Activated CD8-positive, alpha-beta T cell treated with anti-CD3 and anti-CD28 coated beads for 36 hours (primary cell): Measurements from ENCODE around the gene STK24. TPM values are rescaled to one million over a fixed set of nuclear protein-coding genes. Genes with fewer than 3 reads are reported as not detected.

Experiments
- ATAC-seq: fragments of 200-7000 bp; cut with Tn5 transposase; one replicate; pipeline ENCODE4 v1.10.0; 2021; ENCODE audit warnings: mild to moderate bottlenecking, moderate library complexity
- CTCF ChIA-PET: fragments of 350-600 bp; sonication (Branson Sonifier 250); formaldehyde crosslinking; loops from one replicate; lab custom pipeline; 2021; ENCODE audit warnings: antibody characterized with exemption; lab: Charles Lee
- POLR2A ChIA-PET: fragments of 350-600 bp; sonication (Branson Sonifier 250); formaldehyde crosslinking; loops from one replicate; lab custom pipeline; 2021; ENCODE audit warnings: antibody characterized with exemption; lab: Charles Lee
- DNase-seq: peaks from one replicate; pipeline ENCODE4 v3.0.0-alpha.2; 2020
- H3K27ac Mint-ChIP-seq: one replicate; pipeline ENCODE4 v1.8.0; 2021; ENCODE audit warnings: mild to moderate bottlenecking, mixed read lengths
- H3K27me3 Mint-ChIP-seq: one replicate; pipeline ENCODE4 v1.8.0; 2021; ENCODE audit warnings: mixed read lengths
- H3K36me3 Mint-ChIP-seq: one replicate; pipeline ENCODE4 v1.8.0; 2021; ENCODE audit warnings: low read depth, mixed read lengths
- H3K4me1 Mint-ChIP-seq: one replicate; pipeline ENCODE4 v1.8.0; 2021; ENCODE audit warnings: low read depth, mixed read lengths
- H3K4me3 Mint-ChIP-seq: one replicate; pipeline ENCODE4 v1.8.0; 2021; ENCODE audit warnings: mild to moderate bottlenecking, moderate library complexity, mixed read lengths
- H3K9me3 Mint-ChIP-seq: one replicate; pipeline ENCODE4 v1.8.0; 2021; ENCODE audit warnings: mixed read lengths
- intact Hi-C: fragments of 100-400 bp; cut with micrococcal nuclease; formaldehyde crosslinking; loops from one replicate; pipeline ENCODE4 v1.10.0; 2022
- total RNA-seq, 2 experiments: library from RNA; stranded (reverse); gene quantifications; one replicate each; pipeline ENCODE4 v1.2.3, GENCODE V29; 2021
- TF ChIP-seq, protein P1 (sequence below): fragments of 200-600 bp; IDR thresholded peaks from one replicate; pipeline ENCODE4 v1.8.0; 2022; ENCODE audit warnings: antibody characterized with exemption, mild to moderate bottlenecking

Gene STK24
- total RNA-seq, 2 experiments from 2014 or later = 118 TPM

DNA sequence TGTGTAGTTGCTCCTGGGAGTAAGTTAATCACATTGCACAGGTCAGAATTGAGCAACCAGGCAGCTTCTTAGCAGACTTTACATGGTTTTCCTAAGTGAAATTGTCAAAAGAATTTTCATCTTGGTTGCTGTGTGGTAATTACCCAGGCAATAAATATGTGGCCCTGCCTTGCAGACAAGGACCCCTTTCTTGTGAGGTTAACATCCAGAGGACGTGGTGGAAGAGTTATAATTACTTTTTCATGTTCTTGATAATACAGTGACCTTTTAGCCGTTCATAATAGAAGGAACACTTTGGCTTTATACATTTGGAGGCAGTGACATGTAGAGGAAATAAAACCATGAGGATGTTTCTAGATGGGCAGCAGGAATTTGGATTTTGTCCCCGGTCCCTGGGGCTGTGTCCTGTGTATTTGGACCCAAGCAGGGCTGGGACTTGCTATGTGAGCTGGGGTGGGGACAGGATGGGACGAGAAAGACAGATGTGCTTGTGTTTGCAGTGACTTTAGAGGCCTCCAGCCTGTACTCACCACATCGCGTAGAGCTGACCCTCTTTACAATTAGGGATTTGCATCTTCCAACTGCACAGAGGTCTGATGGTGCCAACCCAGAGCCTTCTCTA lies 156.2 kb downstream of the STK24 start:
- H3K4me3 Mint-ChIP-seq = no peak overlapping the region
- POLR2A ChIA-PET = no interaction called here
- CTCF ChIA-PET = no interaction called here
- no peak overlapping the region for H3K27ac Mint-ChIP-seq
- TF ChIP-seq, protein P1, sequence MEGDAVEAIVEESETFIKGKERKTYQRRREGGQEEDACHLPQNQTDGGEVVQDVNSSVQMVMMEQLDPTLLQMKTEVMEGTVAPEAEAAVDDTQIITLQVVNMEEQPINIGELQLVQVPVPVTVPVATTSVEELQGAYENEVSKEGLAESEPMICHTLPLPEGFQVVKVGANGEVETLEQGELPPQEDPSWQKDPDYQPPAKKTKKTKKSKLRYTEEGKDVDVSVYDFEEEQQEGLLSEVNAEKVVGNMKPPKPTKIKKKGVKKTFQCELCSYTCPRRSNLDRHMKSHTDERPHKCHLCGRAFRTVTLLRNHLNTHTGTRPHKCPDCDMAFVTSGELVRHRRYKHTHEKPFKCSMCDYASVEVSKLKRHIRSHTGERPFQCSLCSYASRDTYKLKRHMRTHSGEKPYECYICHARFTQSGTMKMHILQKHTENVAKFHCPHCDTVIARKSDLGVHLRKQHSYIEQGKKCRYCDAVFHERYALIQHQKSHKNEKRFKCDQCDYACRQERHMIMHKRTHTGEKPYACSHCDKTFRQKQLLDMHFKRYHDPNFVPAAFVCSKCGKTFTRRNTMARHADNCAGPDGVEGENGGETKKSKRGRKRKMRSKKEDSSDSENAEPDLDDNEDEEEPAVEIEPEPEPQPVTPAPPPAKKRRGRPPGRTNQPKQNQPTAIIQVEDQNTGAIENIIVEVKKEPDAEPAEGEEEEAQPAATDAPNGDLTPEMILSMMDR = no peak
- DNase-seq (no peak), ATAC-seq (no peak)
- intact Hi-C loops = no loop called here
- no peaks in the 10 kb centered on the region for H3K9me3 Mint-ChIP-seq
- H3K4me1 Mint-ChIP-seq = no peaks in the 10 kb centered on the region
- H3K36me3 Mint-ChIP-seq = no peaks in the 10 kb centered on the region
- H3K27me3 Mint-ChIP-seq = peaks cover 5% of the 10 kb centered on the region

DNA sequence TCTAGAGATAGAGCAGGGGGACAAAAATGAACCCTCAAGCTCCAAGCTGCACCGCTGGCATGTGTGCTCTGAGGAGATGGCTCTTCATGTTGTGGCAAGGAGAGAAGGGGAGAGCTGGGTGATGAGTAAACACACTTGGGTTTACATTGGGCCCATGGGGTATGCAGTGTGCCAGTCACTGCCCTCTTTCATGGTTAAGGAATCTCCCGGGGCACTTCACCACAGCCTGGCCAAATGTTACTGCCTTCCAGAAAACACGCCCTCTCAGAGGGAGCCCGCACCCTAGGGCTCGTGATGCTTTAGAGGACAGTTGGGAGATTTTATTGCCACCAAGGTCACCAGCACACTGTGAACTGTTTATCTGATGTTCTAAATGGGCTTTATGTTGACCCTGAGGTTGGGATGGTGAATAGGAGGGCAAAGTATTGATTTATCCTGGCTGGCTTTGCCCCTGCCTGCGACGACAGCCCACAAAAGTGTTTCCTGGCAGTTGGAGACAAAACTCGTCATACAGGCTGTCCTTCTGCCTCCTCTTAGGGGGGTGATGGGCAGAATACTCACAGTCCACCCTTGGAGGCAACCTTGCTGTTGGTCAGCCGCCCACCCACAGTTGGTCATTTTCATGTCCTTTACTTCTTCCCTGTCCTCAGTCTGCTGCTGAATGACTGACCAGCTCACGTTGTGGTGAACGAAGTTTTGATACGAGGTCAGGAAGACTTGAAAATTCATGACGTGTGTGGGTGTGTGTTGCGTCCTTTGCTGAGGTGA lies 156.9 kb downstream of the STK24 start:
- Mint-ChIP-seq H3K27ac (no peak overlapping the region), H3K4me3 (no peak overlapping the region), H3K27me3 (peaks cover 5% of the 10 kb centered on the region), H3K4me1 (no peaks in the 10 kb centered on the region), H3K9me3 (no peaks in the 10 kb centered on the region), H3K36me3 (no peaks in the 10 kb centered on the region)
- intact Hi-C loops = no loop called here
- TF ChIP-seq, protein P1 = no peak
- ChIA-PET POLR2A (no interaction called here), CTCF (no interaction called here)
- no peak for DNase-seq
- no peak for ATAC-seq

DNA sequence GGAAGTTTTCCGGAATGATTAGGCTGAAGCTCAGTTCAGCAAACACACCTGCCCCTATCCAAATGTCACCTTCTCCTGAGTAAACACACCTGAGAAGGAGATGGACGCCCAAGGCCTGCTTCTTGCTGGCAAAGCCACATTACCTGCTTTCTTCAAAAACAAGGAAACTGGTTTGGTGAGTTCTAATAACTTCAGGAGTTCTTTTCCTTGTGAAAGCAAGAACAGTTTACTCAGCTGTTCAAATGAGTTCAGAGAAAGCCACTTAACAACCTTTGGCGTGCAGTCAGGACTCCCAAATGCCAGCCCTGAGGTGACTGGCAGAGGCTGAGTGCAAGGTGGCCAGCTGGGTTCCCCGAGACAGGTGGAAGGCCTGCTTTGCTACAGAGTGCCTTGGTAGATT lies 160.5 kb downstream of the STK24 start:
- no peaks in the 10 kb centered on the region for H3K9me3 Mint-ChIP-seq
- H3K4me3 Mint-ChIP-seq = no peak overlapping the region
- intact Hi-C loops = no loop called here
- ChIA-PET POLR2A (interaction anchor here (1.4 kb wide), 1 partner anchor 31 kb away, joined by 3 read pairs; no protein-coding TSS in a partner anchor), CTCF (interaction anchor here (0.9 to 1.3 kb wide), 2 partner anchors 12 to 44 kb away, joined by 3 to 4 read pairs; no protein-coding TSS in a partner anchor)
- no peak overlapping the region for H3K27ac Mint-ChIP-seq
- ATAC-seq = no peak
- no peak for DNase-seq
- no peaks in the 10 kb centered on the region for H3K36me3 Mint-ChIP-seq
- peaks cover 5% of the 10 kb centered on the region for H3K27me3 Mint-ChIP-seq
- H3K4me1 Mint-ChIP-seq = peaks cover 7% of the 10 kb centered on the region
- TF ChIP-seq, protein P1 = no peak

DNA sequence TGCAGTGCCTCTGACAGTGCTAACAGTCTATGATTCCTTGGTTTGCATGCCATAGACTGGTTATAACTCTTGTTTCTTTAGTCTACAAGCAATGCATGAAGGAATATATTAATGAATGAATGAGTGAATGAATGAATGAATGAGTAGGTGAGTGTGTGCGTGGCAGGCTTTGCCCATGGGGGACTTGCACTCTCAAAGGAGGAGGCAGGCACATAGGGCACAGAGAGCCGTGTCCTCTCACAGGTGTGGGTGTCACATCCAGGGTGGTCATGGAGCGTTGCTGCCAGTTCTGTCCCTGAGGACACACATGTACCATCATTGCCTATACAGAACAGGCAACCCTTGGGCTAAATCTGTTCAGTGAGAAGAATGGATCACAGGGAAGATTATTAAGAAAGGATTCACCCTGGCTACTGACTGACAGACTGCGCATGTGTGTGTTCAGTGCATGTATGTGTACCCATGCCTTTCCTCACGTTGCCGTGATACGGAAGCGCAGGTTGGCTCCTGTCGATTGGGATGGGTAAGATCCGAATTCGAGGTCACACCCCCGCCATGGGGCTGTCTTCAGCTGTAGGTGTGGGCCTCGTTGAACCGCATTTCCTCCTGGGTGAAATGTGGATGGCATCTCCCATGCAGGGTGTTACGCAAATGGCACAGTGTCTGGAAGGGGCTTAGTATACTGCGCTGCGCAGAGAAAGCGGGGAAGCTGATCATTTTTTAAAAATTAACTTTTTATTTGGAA lies 161.4 kb downstream of the STK24 start:
- no peak for ATAC-seq
- peaks cover 7% of the 10 kb centered on the region for H3K27me3 Mint-ChIP-seq
- H3K4me3 Mint-ChIP-seq = no peak overlapping the region
- H3K36me3 Mint-ChIP-seq = no peaks in the 10 kb centered on the region
- ChIA-PET POLR2A (no interaction called here), CTCF (no interaction called here)
- no peak overlapping the region for H3K27ac Mint-ChIP-seq
- peaks cover 9% of the 10 kb centered on the region for H3K4me1 Mint-ChIP-seq
- intact Hi-C loops = no loop called here
- H3K9me3 Mint-ChIP-seq = no peaks in the 10 kb centered on the region
- TF ChIP-seq, protein P1 = no peak
- DNase-seq = no peak
